Stimulated activated CD4-positive, alpha-beta T cell treated with anti-CD3 and anti-CD28 coated beads, TNF-alpha, amount 100 ng/mL, for 1 hour (primary cell): Measurements from ENCODE around the gene OSBPL1A.
"Not testable (repeated sequence)": the region's sequence is repeated elsewhere in the genome, so short reads cannot be mapped to it uniquely, and the experiment has no call there.

Experiments
- DNase-seq, 3 donors: peaks; one replicate each; pipeline ENCODE4 v3.0.0-alpha.2; 2020; ENCODE audit warnings: low read depth in 3 of 3, low spot score in 1 of 3

OSBPL1A gene

GRCh38 chr18:24189664-24190346 is 207.8 kb downstream of the OSBPL1A start:
- no peak for DNase-seq

GRCh38 chr18:24189007-24189528 is 208.6 kb downstream of the OSBPL1A start:
- no peak for DNase-seq

GRCh38 chr18:24188120-24188519 is 209.5 kb downstream of the OSBPL1A start:
- no peak for DNase-seq

DNA sequence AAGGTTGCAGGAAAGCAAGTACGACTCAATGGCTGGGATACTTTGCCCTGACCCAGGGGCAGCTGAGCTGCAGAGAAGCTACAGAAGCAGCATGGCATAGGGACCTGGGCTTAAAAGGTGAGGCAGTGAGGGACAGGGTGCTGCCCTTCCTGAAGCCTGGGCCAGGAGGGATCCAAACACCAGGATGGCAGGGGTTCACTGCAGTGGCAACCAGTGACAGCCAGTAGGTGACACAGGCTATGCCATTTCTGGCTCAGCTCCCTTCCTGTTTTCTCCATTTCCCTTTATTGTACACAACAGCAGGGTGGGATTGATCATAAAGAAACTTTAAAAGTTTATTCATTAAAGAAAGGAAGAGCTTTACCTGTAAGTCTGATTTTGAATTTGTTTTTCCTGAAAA is 209.9 kb downstream of the OSBPL1A start:
- DNase-seq = no peak

- DNase-seq = no peak
Observed at GRCh38 chr18:24187049-24187448, 210.6 kb downstream of the OSBPL1A start.

- no peak for DNase-seq
Observed at GRCh38 chr18:24185805-24186204, 211.8 kb downstream of the OSBPL1A start.

GRCh38 chr18:24181806-24182205 is 215.8 kb downstream of the OSBPL1A start:
- no peak for DNase-seq

- DNase-seq = no peak
Observed at GRCh38 chr18:24180048-24180447, 217.6 kb downstream of the OSBPL1A start.

- DNase-seq = no peak
Observed at GRCh38 chr18:24177499-24178133, 220.0 kb downstream of the OSBPL1A start.

DNA sequence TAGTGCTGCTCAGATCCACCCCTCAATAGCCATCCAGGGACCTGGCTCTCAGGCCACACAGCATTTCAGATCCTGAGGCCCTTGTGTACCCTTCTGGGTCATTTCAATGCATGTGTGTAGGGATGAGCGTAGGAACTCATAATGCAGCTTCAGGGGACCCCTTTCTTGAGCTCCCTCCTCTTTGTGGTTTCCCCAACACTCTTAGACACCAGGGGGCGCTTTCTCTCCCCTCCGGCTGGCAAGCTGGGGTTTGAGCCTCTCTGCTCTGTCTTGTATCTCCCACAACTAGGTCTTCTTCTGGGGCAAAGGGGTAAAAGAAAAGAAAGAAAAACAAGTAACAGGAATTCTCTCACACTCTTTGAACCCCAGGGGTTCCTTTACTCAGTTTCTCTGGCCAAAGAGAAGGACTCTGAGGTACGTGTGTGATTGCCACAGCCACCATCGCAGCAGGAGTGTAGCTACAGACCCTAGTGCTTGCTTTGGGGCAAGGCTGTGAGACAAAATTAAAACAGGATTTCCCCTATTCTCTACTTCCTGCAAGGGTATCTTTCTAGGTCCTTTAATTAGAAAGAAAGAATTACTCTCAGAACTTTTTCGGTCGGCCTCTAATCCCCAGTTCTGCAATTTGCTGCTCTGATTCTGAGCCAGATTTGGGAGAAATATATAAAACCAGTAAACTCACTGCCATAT is 220.8 kb downstream of the OSBPL1A start:
- DNase-seq = peak in 1 of 3 donors; percentile 24

DNA sequence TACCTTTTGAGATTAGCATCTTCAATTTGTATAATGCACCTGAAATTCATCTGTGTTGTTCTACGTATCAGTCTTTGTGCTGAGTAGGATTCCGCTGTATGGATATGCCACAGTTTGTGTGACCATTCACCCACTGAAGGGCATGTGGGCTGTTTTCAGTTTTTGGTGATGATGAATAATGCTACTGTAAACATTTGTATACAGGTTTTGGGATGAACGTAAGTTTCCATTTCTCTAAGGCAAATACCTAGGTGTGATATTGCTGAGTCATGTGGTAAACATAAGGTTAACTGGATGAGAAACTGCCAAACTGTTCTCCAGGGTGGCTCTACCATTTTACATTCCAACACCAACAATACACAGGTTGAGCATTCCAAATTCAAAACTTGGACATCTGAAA is 223.6 kb downstream of the OSBPL1A start:
- DNase-seq = no peak

GRCh38 chr18:24170360-24170759 is 227.3 kb downstream of the OSBPL1A start:
- DNase-seq = no peak

- DNase-seq = no peak
Observed at GRCh38 chr18:24168496-24168895, 229.1 kb downstream of the OSBPL1A start.

DNA sequence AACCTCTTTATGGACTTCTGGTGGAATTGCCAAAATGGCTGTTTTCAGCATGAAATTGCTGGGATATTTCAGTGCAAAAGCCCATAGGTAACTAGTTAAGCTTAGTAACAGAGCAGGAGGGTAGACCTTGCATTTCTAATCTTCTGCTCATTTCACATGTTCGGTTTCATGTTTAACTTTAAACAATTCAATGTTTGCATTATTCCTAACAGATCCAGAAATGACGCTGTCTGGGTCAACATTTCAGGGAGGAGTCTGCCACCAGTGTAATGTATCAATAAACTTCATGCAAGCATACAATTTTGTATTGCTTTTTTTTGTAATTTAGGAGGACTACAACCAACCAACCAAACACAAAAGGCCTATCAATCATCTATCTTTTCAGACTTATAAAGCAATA is 236.3 kb downstream of the OSBPL1A start:
- no peak for DNase-seq

DNA sequence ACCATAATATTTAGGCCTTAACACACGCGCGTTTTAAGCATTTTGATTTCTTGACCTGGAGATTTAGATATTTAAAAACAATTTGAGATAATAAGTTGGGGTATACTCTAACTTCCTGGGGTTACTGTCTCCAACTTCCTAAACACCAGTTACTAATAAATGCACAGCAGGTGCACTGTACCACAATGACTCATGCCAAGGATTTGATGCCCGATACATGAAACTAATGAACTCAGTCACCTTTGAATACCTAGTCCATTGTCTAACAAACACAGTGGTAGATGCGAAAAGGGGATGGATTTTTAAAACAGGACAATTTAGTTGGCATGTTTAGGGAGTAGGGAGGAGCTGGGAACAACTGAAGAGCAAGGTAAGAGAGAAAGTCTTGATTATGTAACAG is 237.5 kb downstream of the OSBPL1A start:
- DNase-seq = no peak

GRCh38 chr18:24157855-24158254 is 239.8 kb downstream of the OSBPL1A start:
- DNase-seq = no peak

- DNase-seq = no peak
Observed at GRCh38 chr18:24153397-24153796, 244.2 kb downstream of the OSBPL1A start.

DNA sequence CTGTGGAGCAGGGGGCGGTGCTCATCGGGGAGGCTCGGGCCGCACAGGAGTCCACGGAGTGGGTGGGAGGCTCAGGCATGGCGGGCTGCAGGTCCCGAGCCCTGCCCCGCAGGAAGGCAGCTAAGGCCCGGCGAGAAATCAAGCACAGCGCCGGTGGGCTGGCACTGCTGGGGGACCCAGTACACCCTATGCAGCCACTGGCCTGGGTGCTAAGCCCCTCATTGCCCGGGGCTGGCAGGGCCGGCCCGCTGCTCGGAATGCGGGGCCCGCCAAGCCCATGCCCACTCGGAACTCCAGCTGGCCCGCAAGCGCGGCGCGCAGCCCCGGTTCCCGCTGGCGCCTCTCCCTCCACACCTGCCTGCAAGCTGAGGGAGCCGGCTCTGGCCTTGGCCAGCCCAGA is 248.0 kb downstream of the OSBPL1A start:
- not testable (repeated sequence) for DNase-seq

DNA sequence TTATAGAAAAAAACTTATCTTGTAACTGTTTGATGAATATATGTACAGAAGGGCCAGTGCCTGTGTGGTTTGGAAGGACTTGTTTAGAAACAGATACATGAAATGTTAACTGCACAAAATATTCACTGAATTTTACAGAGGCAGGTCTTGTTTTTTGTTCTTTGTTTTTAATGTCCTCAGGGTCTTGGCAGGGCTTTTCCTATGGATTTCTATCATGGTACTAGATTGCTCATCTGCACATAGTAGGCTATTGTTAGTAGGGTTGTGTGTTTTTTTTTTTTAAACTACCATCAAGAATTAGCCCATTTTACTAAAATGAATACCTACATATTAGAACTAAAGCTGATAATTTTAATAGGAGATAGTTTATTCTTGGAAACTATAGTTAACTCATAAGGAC is 255.2 kb downstream of the OSBPL1A start:
- DNase-seq = no peak

DNA sequence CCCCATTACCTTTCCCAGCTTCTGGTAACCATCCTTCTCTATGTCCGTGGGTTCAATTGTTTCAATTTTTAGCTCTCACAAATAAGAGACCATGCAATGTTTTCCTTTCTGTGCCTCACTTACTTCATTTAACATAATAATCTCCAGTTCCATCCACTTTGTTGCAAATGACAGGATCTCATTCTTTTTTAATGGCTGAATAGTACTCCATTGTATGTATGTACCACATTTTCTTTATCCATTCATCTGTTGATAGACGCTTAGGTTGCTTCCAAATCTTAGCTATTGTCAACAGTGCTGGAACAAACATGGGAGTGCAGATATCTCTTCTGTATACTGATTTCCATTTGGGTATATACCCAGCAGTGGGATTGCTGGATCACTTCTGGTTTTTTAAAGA is 256.9 kb downstream of the OSBPL1A start:
- no peak for DNase-seq

- DNase-seq = peak; percentile 36 to 58 (median 43)
Observed at GRCh38 chr18:24138789-24139616, 258.6 kb downstream of the OSBPL1A start, which contains the start of gene CABYR. Gene CABYR, plus strand, starts transcription at chr18:24139062. Its CDS starts 4,053 bp downstream, at chr18:24143115.
